ENCODE data around the gene SLC11A1. TPM values are rescaled to one million over a fixed set of nuclear protein-coding genes. Genes with fewer than 3 reads are reported as not detected.

Gene SLC11A1
- total and polyA plus RNA-seq, 2 of the 4 experiments (the other 2 are of a cell fraction) = under 0.01 to 0.07 TPM

DNA sequence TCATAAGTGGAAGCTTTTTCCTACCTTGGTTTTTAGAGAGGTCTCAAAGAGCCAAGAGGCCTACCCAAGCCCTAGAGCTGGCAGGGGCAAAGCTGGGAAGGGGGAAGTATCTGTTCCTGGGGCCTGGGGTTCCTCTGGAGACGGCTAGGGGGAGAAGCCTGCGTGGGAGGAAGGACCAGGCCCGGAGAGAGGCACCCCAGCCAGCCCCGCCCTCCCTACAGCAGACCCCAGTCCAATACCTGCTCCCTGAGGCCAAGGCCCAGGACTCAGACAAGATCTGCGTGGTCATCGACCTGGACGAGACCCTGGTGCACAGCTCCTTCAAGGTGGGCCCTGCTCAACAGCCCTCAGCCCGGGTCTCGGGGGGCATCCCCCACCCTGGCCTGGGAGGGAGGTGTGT lies 19.8 kb downstream of the SLC11A1 start:
- no peaks in the 10 kb centered on the region for H3K27me3 ChIP-seq (ENCODE audit: control insufficient read depth, insufficient read depth, low read length)
- no peak overlapping the region for H3K4ac ChIP-seq (ENCODE audit: low read depth, low read length)
- intact Hi-C loops (cut with micrococcal nuclease) (no loop called here), in situ Hi-C loops (cut with MboI; ENCODE audit: low sequenced_read_pairs) (loop anchor here (10.0 kb wide), 1 partner anchor 253 kb away; the partner anchor contains the start of genes BCS1L and ZNF142), dilution Hi-C loops (cut with HindIII; ENCODE audit: low sequenced_read_pairs, unreplicated experiment) (no loop called here)
- H3K9me1 ChIP-seq (ENCODE audit: insufficient read depth, low read length) = peaks cover under 1% of the 10 kb centered on the region; the same call in 1 of the 2 replicates
- ChIA-PET POLR2A (ENCODE audit: unreplicated experiment) (no interaction called here), CTCF (no interaction called here)
- no TSS peak for BruUV-seq (replicated peaks)
- H3K56ac ChIP-seq (ENCODE audit: extremely low read depth, insufficient read depth, low read length) = no peak overlapping the region
- H2BK20ac ChIP-seq (ENCODE audit: low read depth, low read length) = no peak overlapping the region
- H2BK15ac ChIP-seq (ENCODE audit: low read depth, low read length) = no peak overlapping the region
- H4K20me1 ChIP-seq (ENCODE audit: insufficient read depth, low read length) = peaks cover 13% of the 10 kb centered on the region; the same call in 1 of the 2 replicates
- no peak overlapping the region for H3K18ac ChIP-seq (ENCODE audit: low read depth, low read length)
- H4K5ac ChIP-seq (ENCODE audit: low read depth, low read length) = no peak overlapping the region
- peaks cover 30% of the 10 kb centered on the region for H3K4me1 ChIP-seq (ENCODE audit: control insufficient read depth, insufficient read depth, low read length)
- WGBS, 2 experiments (ENCODE audit: extremely low coverage in 2 of 2, insufficient read length in 1 of 2) = no CpG with 5 or more reads among the region's 9 CpGs
- no peaks in the 10 kb centered on the region for H3K9me3 ChIP-seq (ENCODE audit: control insufficient read depth, insufficient read depth, low read length)
- H3K4me3 ChIP-seq (ENCODE audit: insufficient read depth, low read depth, low read length) = no peak overlapping the region
- ATAC-seq (ENCODE audit: low read depth) (no peak), DNase-seq (no peak)
- no peak overlapping the region; the same call in 1 of the 2 replicates for H3K4me2 ChIP-seq (ENCODE audit: low read depth, low read length)
- H3K9ac ChIP-seq (ENCODE audit: low read depth, low read length) = no peak overlapping the region; the same call in 1 of the 2 replicates
- H4K91ac ChIP-seq (ENCODE audit: insufficient read depth, low read depth, low read length) = no peak overlapping the region
- no peak overlapping the region for H2AK5ac ChIP-seq (ENCODE audit: low read depth, low read length)
- no peak overlapping the region for H3K27ac ChIP-seq (ENCODE audit: insufficient read depth, low read length)
- H4K8ac ChIP-seq (ENCODE audit: low read depth in 2 of 2, low read length in 2 of 2) = no peak overlapping the region
- TF ChIP-seq FOS (IDR thresholded peaks at IDR 0.05; ENCODE audit: low read depth, low read length) = no peak
- no peak for TF ChIP-seq RCOR1 (IDR thresholded peaks at IDR 0.05; ENCODE audit: insufficient replicate concordance, low read length)
- TF ChIP-seq SMC3 (IDR thresholded peaks at IDR 0.05; ENCODE audit: low read depth, low read length) = no peak
- TF ChIP-seq CHD1 (IDR thresholded peaks at IDR 0.05; ENCODE audit: low read depth, low read length) = no peak
- TF ChIP-seq, protein P1, sequence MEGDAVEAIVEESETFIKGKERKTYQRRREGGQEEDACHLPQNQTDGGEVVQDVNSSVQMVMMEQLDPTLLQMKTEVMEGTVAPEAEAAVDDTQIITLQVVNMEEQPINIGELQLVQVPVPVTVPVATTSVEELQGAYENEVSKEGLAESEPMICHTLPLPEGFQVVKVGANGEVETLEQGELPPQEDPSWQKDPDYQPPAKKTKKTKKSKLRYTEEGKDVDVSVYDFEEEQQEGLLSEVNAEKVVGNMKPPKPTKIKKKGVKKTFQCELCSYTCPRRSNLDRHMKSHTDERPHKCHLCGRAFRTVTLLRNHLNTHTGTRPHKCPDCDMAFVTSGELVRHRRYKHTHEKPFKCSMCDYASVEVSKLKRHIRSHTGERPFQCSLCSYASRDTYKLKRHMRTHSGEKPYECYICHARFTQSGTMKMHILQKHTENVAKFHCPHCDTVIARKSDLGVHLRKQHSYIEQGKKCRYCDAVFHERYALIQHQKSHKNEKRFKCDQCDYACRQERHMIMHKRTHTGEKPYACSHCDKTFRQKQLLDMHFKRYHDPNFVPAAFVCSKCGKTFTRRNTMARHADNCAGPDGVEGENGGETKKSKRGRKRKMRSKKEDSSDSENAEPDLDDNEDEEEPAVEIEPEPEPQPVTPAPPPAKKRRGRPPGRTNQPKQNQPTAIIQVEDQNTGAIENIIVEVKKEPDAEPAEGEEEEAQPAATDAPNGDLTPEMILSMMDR (conservative IDR thresholded peaks at IDR 0.05; ENCODE audit: low read depth, low read length) = no peak
- TF ChIP-seq RFX5 (IDR thresholded peaks at IDR 0.05; ENCODE audit: low read depth, low read length) = no peak
- no peak for TF ChIP-seq BHLHE40 (IDR thresholded peaks at IDR 0.05; ENCODE audit: low read depth, low read length)
- TF ChIP-seq, protein P2, sequence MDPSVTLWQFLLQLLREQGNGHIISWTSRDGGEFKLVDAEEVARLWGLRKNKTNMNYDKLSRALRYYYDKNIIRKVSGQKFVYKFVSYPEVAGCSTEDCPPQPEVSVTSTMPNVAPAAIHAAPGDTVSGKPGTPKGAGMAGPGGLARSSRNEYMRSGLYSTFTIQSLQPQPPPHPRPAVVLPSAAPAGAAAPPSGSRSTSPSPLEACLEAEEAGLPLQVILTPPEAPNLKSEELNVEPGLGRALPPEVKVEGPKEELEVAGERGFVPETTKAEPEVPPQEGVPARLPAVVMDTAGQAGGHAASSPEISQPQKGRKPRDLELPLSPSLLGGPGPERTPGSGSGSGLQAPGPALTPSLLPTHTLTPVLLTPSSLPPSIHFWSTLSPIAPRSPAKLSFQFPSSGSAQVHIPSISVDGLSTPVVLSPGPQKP (IDR thresholded peaks at IDR 0.05; ENCODE audit: borderline replicate concordance, low read depth, low read length) = no peak
- TF ChIP-seq MAZ (IDR thresholded peaks at IDR 0.05; ENCODE audit: borderline replicate concordance, low read depth, low read length) = no peak
- TF ChIP-seq POLR2A (IDR thresholded peaks at IDR 0.05; ENCODE audit: low read depth, low read length) = no peak
- TF ChIP-seq MXI1 (IDR thresholded peaks at IDR 0.05; ENCODE audit: borderline replicate concordance, low read depth, low read length) = no peak
- TF ChIP-seq NFE2L2 (IDR thresholded peaks at IDR 0.05; ENCODE audit: low read depth, low read length) = no peak
- TF ChIP-seq, protein P3, sequence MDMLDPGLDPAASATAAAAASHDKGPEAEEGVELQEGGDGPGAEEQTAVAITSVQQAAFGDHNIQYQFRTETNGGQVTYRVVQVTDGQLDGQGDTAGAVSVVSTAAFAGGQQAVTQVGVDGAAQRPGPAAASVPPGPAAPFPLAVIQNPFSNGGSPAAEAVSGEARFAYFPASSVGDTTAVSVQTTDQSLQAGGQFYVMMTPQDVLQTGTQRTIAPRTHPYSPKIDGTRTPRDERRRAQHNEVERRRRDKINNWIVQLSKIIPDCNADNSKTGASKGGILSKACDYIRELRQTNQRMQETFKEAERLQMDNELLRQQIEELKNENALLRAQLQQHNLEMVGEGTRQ (IDR thresholded peaks at IDR 0.05; ENCODE audit: low read depth, low read length) = no peak
- TF ChIP-seq MAFK (IDR thresholded peaks at IDR 0.05; ENCODE audit: low read depth, low read length) = no peak
- no peak for TF ChIP-seq CEBPB (IDR thresholded peaks at IDR 0.05; ENCODE audit: low read depth, low read length)
- no peak for TF ChIP-seq RAD21 (IDR thresholded peaks at IDR 0.05; ENCODE audit: low read length)
- no peak overlapping the region for H2AK9ac ChIP-seq (replicated peaks; ENCODE audit: low read depth, low read length, poor library complexity)
- no peak overlapping the region for H2BK5ac ChIP-seq (ENCODE audit: low read depth, low read length, poor library complexity, severe bottlenecking)
- H2BK120ac ChIP-seq (ENCODE audit: low read depth, low read length) = no peak overlapping the region
- H3K14ac ChIP-seq (replicated peaks; ENCODE audit: low read depth, low read length) = no peak overlapping the region
- 0 out of 2 replicates have a peak overlapping the region, but pooled peaks have one; percentile 38 for H3K23ac ChIP-seq (ENCODE audit: low read depth, low read length)
- H3K36me3 ChIP-seq (ENCODE audit: control insufficient read depth, insufficient read depth, low read length) = peaks cover 26% of the 10 kb centered on the region
- H3K79me1 ChIP-seq (ENCODE audit: low read depth in 1 of 2, low read length in 2 of 2) = peaks cover 6 to 41% of the 10 kb centered on the region in 2 experiments; a peak in 3 of 4 replicates
- no peak overlapping the region for H2AFZ ChIP-seq (replicated peaks; ENCODE audit: low read length, poor library complexity)
